KG1 (cell line): ENCODE results near the gene KLF1.
"Not testable (repeated sequence)": the region's sequence is repeated elsewhere in the genome, so short reads cannot be mapped to it uniquely, and the experiment has no call there.

Experiments
- DNase-seq: peaks from one replicate; lab custom pipeline; 2025; lab: John Stamatoyannopoulos, UW

KLF1 gene

DNA sequence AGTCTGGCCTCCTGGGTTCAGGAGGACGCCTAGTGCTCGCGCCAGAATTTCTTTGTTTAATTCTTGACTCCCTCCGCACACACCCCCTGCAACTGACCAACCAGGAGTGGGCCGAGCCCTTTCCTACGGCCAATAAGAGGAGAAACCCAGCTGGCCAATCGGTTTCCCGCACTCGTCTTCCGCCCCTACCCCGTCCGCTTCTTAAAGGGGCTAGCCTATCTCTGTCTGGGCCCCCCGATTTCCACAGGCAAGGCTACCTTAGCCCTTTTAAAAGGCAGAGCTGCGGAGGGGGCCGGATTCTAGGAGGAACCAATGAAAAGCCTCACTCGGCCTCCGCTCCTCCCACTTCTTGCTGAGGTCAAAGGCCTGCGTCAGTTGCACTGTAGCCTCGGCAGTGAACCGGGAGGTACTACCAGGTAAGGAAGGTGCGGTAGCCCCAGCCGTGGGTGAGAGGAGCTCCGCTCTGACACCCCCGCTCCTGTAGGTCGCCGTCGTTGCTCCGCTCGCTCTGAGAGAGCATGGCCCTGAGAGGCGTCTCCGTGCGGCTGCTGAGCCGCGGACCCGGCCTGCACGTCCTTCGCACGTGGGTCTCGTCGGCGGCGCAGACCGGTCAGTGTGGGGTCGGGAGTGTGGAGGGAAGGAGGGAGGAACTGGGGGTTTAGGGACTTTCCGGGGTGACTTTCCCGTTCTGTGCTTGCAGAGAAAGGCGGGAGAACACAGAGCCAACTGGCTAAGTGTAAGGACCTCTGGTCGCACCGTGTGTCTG lies 4.0 kb upstream of the KLF1 start, which contains the start of gene GCDH:
TSS of gene GCDH (plus strand) at position 374 of the 766 bp plus-strand sequence. CDS start at position 519, 145 bp downstream.
- peak; percentile 96 for DNase-seq

DNA sequence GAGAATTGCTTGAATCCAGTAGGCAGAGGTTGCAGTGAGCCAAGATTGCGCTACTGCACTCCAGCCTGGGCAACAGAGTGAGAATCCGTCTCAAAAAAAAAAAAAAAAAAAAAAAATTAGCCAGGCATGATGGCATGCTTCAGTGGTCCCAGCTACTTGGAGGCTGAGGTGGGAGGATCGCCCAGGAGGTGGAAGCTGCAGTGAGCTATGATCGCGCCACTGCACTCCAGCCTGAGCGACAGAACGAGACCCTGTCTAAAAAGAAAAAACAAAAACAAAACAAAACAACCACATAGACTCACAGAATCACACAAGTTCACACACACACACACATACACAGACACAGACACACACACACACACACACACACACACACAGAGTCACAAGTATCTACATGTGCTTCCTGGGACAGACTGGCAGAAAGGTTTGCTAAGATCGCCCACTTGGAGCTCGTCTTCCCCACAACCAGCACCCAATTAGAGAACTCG lies 3.3 kb upstream of the KLF1 start:
- not testable (repeated sequence) for DNase-seq

DNA sequence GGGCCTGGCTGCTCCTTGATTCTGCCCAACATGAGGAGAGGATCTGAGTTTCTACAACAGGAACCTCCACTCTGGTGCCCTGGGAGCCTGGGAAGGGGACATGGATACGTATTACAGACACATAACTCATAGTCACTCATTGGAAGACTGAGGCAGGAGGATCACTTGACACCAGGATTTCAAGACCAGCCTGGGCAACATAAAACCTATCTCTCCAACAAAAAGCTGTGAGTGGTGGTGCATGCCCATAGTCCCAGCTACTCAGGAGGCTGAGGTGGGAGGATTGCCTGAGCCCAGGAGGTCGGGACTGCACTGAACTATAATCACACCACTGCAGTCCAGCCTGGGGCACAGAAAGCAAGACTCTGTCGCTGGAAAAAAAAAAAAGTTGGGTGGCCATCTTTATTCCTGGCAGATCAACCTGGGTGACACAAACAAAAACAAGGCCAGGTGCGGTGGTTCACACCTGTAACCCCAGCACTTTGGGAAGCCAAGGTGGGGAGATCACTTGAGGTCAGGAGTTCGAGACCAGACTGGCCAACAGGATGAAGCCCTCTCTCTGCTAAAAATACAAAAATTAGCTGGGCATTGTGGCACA lies 1.1 kb upstream of the KLF1 start:
- DNase-seq, result no peak

DNA sequence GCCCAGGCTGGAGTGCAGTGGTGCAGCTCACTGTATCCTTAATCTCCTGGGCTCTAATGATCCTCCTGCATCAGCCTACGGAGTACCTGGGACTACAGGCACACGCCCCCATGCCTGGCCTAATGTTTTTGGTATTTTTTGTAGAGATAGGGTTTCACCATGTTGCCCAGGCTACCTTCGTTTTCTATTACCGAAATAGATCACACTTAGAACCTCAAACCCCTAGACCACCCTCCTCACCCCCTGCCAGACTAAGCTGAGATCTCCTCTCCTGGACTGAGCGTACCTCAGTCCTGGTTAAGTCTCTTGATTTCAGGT lies 391 bp downstream of the KLF1 start:
- no peak for DNase-seq

DNA sequence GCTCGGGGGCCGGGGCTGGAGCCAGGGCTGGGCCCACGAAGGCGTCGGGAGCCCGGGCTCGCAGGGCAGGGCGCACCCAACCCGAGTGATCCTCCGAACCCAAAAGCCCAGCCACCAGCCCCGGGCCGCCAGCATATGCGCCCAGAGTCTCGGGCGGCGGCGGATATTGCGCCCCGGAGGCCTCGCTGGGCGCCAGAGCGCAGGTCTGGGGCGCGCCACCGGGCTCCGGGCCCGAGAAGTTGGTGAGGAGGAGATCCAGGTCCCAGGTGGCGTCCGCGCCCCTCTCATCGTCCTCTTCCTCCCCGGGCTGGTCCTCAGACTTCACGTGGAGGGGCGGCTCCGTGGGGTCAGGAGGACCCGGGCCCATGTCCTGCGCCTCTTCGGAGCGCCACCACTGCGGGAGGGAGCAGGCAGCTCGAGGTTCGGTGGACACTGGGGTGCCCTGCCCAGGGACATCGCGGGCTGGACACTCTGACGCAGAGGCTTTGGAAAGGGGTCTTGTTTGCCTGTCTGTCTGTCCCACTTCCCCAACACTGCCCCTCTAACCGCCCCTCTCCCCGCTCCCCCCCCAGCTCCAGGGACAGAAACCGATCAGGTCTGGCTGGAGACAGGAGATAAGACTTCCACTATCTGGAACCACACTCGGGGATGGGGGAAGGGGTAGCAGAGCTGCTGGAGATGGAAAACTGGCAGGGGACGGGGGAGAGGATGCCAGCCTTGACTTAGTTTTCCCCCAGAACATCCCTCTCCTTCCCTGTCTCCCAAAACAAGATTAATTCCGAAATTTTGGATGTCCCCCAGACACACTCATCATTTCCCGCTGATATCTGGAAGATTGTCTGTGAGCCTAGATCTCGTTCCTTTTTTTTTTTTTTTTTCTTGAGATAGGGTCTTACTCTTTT lies 1.0 kb downstream of the KLF1 start:
- no peak for DNase-seq

DNA sequence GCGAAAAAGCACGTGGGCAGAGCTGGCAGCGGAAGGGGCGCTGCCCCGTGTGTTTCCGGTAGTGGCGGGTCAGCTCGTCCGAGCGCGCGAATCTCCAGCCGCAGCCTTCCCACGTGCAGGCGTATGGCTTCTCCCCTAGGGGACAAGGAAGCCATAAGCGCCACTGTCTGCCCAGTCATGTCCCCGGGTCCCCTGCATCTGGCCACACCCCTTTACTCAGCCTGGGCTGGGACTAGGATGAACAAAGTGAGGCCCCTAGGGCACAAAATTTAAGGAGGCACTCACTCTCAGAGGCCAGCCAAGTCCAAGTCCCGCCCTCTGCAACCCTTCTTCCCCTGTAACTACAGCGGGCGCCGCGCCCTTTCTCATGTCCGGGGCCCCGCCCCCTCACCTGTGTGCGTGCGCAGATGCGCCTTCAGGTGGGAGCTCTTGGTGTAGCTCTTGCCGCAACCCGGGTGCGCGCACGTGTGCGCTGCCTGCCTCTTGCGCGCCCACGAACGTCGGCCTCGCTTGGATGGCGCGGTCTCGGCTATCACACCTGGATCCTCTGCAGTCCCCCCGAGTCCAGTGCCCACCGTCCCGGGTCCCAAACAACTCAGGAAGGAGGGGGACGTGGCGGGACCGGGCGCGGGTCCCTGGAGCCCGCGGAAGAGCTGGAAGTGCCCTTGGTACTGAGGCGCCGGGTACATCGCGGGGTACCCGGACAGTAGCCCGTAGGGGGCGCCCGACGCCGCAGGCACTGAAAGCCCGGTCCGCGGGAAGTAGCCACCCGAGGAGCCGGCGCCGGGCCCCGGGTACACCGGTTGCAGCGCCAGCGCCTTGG lies 1.9 kb downstream of the KLF1 start:
- peak; percentile 25 for DNase-seq

DNA sequence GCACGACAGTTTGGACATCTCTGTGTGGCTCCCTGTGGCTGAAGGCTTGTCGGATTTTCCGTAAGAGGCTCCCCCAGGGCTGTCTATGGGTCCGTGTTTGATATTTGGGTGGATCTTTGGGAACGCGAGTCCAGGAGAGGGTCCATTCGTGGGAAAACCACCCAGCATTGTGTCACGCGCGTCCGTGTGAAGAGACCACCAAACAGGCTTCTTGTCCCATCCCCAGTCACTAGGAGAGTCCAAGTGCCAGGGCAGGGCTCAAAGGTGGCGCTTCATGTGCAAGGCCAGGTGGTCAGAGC lies 2.4 kb downstream of the KLF1 start:
- no peak for DNase-seq

DNA sequence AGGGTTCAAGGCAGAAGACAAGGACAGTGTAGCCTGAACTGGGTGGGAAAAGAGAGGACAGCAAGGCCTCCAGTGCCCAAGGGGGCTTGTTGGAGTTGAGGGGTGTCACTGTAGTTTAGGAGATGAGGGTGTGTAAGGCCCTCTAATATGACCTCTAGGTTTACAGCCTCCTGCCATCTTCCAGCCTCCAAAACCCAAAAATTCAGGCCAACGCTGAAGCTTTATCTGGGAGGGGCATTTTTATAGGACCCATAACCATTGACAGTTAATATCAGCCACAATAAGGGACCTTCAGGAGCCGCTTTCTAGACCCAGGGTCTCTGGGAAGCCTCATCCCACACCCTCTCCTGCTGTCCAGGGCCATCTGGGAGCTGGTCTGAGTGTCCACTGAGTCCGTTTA lies 2.8 kb downstream of the KLF1 start:
- DNase-seq, result no peak

DNA sequence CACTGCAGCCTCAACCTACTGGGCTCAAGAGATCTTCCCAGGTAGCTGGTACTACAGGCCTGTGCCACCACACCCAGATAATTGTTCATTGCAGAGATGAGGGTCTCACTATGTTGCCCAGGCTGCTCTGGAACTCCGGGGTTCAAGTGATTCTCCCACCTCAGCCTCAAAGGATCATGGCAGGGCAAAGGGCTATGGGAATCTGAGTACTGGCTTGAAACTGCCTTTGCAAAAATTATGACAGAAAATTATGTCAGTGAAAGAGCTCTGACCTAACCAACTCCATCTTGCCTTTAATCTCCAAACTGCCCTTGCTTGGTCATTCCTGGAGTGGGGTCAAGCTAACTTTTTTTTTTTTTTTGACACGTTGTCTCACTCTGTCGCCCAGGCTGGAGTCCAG lies 4.4 kb downstream of the KLF1 start:
- DNase-seq, result no peak

DNA sequence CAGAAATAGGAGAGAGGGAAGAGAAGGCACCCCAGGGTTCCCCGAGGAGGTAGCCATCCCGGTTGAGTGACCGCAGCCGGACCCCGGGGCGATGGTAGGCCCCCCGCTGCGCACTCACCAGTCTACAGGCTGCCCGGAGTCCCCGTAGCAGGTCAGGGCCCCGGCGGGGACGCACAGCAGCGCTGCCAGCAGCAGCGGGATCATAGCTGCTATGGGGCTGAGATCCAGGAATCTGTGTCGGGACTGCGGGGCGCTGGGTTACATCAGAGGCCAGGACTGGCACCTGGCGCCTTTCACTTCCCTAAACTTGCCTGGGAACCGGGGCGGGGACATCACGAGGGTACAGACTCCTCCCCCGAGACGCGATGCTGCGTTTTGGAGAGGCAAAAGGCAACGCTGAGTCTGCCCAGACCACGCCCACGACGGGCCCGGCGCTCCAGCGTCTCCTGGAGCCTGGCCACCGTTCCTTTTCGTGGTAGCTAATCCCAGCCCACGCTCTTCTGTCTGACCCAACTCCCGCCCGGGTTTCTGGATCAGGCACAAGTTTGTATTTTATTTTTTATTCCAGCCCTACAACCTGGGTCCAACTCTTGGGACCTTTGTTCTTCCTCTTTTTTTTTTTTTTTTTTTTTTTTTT lies 5.7 kb downstream of the KLF1 start, which contains the start of gene DNASE2:
TSS of gene DNASE2 (minus strand) at position 278 of the 637 bp plus-strand sequence. CDS start at position 204, 74 bp downstream.
- DNase-seq, result peak; percentile 54

DNA sequence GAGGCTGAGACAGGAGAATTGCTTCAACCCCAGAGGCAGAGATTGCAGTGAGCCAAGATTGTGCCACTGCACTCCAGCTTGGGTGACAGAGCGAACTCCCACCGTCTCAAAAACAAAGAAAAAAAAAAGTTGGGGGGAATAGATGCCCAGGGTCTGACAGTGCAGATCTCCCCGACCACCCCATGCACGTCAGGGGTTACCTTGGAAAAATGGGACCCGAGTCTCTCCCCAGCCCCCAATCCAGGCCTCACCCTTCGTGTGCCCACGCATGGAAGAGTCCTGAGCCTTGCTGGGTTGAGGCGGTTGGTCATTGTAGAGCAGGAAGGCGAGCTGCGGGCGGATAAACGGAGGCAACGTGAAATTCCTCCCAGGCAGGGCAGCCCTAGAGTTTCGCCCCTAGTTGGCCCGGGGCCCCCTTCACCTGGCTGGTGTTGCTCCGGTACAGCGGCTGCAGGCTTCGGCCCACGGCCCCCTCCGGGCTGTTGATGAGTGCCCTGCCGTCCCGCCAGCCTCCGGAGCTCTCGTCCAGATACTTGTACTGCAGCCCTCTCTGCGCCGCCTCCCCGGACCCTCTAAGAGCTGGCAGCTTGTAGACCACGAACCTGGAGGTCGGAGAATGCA lies 6.3 kb downstream of the KLF1 start:
- no peak for DNase-seq

DNA sequence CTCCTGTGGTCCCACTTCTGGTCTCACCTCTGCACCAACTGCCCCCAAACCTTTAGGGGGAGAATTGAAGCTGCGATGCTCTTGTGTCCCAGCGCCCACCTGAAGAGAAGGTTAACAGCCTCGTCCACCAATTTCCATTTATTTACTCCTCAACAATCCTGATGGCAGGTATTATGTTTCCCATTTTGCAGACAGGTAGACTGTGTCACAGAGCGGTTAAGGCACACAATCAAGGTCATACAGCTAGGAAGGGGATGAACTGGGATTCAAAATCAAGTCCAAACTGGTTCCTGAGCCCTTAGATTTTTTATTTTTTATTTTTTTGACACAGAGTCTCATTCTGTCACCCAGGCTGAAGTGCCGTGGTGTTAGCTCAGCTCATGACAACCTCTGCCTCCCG lies 11.9 kb downstream of the KLF1 start:
- no peak for DNase-seq

DNA sequence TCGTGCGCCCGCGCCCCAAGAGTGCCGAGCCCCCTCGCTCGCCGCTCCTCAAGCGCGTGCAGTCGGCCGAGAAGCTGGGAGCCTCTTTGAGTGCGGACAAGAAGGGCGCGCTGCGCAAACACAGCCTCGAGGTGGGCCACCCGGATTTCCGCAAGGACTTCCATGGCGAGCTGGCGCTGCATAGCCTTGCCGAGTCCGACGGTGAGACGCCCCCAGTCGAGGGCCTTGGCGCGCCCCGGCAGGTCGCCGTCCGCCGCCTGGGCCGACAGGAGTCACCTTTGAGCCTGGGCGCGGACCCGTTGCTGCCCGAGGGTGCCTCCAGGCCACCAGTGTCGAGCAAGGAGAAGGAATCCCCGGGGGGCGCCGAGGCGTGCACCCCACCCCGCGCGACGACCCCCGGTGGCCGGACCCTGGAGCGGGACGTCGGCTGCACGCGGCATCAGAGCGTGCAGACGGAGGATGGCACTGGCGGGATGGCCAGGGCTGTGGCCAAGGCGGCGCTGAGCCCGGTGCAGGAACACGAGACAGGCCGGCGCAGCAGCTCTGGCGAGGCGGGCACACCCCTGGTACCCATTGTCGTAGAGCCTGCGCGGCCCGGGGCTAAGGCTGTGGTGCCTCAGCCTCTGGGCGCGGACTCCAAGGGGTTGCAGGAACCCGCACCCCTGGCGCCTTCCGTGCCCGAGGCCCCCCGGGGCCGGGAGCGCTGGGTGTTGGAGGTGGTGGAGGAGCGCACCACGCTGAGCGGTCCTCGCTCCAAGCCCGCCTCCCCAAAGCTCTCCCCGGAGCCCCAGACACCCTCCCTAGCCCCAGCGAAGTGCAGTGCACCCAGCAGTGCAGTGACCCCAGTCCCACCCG lies 12.9 kb downstream of the KLF1 start:
- no peak for DNase-seq

DNA sequence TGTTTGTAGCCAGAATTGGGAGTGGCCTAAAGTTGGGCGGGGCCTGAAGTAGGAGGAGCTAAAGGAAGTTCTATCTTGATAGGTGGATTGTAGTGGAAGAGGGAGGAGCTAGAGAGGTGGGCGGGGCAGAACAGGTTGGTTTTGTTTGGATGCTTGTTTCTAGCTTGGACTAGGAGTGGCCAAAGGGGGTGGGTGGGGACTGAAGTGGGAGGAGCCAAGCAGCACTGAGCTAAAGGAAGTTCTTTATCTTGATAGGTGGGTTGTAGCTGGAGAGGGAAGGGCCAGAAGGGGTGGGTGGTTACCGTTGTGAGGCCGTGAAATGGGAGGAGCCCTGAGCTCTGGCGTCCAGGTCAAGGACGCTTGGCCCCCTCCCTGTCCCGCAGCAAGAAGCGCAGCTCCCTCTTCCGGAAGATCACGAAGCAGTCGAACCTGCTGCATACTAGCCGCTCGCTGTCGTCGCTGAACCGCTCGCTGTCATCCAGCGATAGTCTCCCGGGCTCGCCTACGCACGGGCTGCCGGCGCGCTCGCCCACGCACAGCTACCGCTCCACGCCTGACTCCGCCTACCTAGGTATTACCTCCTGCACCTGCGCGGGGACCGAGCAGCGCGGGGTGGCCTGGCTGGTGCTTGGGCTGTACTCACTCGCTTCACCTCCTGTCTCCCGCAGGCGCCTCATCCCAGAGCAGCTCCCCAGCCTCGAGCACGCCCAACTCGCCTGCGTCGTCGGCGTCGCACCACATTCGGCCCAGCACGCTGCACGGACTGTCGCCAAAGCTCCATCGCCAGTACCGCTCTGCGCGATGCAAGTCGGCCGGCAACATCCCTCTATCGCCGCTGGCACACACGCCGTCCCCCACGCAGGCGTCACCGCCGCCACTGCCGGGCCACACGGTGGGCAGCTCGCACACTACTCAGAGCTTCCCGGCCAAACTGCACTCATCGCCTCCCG lies 13.8 kb downstream of the KLF1 start:
- DNase-seq, result no peak

DNA sequence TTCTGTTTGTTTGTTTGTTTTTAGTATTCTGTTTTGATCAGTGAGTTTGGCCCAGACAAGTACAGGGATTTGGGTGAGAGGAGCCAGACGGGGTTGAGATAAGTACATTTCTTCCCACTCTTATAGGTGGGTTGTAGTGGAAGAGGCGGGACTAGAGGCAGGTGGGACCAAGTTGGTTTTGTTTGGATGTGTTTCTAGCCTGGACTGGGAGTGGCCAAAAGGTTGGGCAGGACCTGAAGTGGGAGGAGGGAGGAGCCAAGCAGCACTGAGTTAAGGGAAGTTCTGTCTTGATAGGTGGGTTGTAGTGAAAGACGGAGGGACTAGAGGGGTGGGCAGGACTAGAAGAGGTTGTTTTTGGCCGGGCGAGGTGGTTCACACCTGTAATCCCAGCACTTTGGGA lies 14.7 kb downstream of the KLF1 start:
- no peak for DNase-seq

DNA sequence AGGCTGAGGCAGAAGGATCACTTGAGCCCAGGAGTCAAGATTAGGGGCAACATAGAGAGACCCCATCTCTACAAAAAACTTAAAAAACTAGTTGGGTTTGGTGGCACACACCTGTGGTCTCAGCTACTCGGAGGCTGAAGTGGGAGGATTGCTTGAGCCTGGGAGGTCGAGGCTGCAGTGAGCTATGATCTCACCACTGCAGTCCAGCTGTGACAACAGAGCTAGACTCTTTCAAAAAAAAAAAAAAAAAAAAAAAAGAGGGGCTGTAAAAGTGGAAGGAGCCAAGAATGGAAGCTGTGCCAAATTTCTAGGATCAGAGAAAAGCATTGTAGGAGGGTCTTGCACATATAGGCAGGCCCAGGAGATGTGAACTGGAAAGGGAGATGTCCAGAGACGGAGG lies 15.3 kb downstream of the KLF1 start:
- no peak for DNase-seq

DNA sequence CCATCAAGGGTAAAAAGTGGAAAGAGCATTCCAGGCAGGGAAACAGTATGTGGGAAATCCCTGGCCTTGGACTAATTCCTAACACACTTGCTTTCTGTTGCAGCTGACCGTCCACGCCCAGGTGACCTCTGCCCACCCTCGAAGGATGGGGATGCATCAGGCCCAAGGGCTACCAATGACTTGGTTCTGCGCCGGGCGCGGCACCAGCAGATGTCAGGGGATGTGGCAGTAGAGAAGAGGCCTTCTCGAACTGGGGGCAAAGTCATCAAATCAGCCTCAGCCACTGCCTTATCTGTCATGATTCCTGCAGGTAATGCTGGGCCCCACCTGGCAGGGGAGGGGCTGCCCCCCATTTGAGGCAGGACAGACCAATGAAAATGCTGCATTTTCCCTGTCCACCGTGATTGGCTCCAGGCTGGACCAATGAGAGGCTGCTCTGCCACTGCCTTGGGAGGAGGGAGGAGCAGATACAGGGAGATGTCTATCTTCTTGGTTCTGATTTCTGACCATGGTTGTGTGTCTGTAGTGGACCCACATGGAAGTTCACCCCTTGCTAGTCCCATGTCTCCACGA lies 18.4 kb downstream of the KLF1 start:
- DNase-seq, result no peak
